Esophagus squamous epithelium (tissue), 5 donors: ENCODE data around the gene FRMD1. TPM values are rescaled to one million over a fixed set of nuclear protein-coding genes. Genes with fewer than 3 reads are reported as not detected.

Experiments
- DNase-seq: peaks from one replicate; lab custom pipeline; 2025; lab: John Stamatoyannopoulos, UW
- H3K27ac ChIP-seq, 4 donors: fragments of 200-600 bp; sonication (generic); one replicate each; pipeline ENCODE4 v1.5.1; 2016 to 2019; ENCODE audit warnings: mild to moderate bottlenecking in 1 of 4
- H3K27me3 ChIP-seq, 4 donors: fragments of 200-600 bp; sonication (generic); 1 replicate in 3 of 4; 2 replicates in 1 of 4; pipeline versions ENCODE4 v1.5.1 to v1.6.0; 2017 to 2021; ENCODE audit warnings: antibody characterized with exemption in 1 of 4
- H3K36me3 ChIP-seq, 3 donors: fragments of 200-600 bp; sonication (generic); one replicate each; pipeline ENCODE4 v1.5.1; 2016 to 2019
- H3K4me1 ChIP-seq, 3 donors: fragments of 200-600 bp; sonication (generic); one replicate each; pipeline ENCODE4 v1.5.1; 2017 to 2019
- H3K4me3 ChIP-seq, 4 donors: fragments of 200-600 bp; sonication (generic); 1 replicate in 3 of 4; 2 replicates in 1 of 4; pipeline ENCODE4 v1.5.1; 2016 to 2019; ENCODE audit warnings: mild to moderate bottlenecking in 2 of 4, moderate library complexity in 1 of 4
- H3K9me3 ChIP-seq, 3 donors: fragments of 200-600 bp; sonication (generic); one replicate each; pipeline ENCODE4 v1.5.1; 2016 to 2019
- POLR2A ChIP-seq, 4 donors: fragments of 450-650 bp; IDR thresholded peaks; one replicate each; pipeline ENCODE4 v1.6.1; 2017; ENCODE audit warnings: antibody characterized with exemption in 4 of 4, mild to moderate bottlenecking in 4 of 4, moderate library complexity in 3 of 4
- WGBS, 2 donors: methylation state at CpG; one replicate each; pipeline ENCODE4 v1.1.5; 2018; 5-methylcytosine and 5-hydroxymethylcytosine counted together
- intact Hi-C: fragments of 100-400 bp; cut with DNase I; formaldehyde crosslinking; loops from one replicate; pipeline ENCODE4 v1.15.0; 2022
- total RNA-seq, 4 donors: library from RNA; depleted of rRNA; stranded (reverse); fragments of >200 nt; gene quantifications; one replicate each; pipeline ENCODE4 v1.1.0, GENCODE V29; 2016
- TF ChIP-seq, protein P1 (sequence below), 6 experiments: fragments of 450-650 bp in 4 of 6; fragments of 200-600 bp in 2 of 6; sonication (generic) in 2 of 6; IDR thresholded peaks; one replicate each; pipeline ENCODE4 v1.5.1; 2016 to 2019; ENCODE audit warnings: antibody characterized with exemption in 6 of 6, mild to moderate bottlenecking in 4 of 6, moderate library complexity in 4 of 6
- donor health status: DM: yes; HTN: yes; CAD: no.

The FRMD1 gene
- total RNA-seq, 4 donors from 2014 or later: 0.13 to 0.19 TPM; not detected in 2

DNA sequence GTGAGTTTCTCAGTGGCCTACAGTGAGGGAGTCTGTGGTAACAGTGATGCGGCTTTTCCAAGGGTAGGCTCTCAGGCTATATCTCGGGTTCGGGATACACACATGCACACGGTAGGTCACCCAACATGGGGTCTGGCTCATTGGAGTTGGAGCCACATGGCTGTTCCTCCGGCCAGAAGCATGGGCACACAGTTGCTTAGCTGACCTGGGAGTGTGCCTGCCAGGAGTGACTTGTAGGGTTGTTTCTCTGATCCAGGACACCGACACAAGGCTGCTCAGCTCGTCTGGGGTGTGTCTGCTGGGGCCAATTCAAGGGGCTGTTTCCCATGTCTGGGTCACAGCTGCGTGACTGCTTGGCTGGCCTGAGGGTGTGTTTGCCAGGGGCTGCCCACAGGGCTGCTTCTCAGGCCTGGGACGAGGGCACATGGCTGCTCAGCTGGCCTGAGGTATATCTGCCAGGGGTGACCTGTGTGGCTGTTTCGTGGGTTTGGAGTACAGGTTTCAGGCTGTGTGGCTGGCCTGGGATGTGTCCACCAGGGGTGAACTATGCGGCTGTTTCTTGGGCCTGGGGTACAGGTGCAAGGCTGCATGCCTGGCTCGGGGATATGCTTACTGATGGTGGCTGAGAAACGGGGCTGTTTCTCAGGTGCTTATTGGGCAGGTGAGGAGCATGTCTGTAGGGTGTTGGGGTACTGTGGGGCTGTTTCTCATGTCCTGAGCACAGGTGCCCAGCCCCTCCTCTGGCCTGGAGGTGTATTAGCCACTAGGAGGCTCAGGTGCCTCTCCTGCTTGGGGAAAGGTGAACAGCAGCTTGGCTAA, 66.4 kb downstream of the FRMD1 start:
- DNase-seq: no peak
- no peaks in the 10 kb centered on the region for H3K36me3 ChIP-seq
- no peak overlapping the region for H3K27ac ChIP-seq
- 89 to 100% methylated on average over 3 to 5 of the region's 13 CpGs for WGBS, 2 donors
- peaks cover 0 to 21% (median 6%) of the 10 kb centered on the region in 3 donors for H3K4me1 ChIP-seq
- TF ChIP-seq, protein P1, sequence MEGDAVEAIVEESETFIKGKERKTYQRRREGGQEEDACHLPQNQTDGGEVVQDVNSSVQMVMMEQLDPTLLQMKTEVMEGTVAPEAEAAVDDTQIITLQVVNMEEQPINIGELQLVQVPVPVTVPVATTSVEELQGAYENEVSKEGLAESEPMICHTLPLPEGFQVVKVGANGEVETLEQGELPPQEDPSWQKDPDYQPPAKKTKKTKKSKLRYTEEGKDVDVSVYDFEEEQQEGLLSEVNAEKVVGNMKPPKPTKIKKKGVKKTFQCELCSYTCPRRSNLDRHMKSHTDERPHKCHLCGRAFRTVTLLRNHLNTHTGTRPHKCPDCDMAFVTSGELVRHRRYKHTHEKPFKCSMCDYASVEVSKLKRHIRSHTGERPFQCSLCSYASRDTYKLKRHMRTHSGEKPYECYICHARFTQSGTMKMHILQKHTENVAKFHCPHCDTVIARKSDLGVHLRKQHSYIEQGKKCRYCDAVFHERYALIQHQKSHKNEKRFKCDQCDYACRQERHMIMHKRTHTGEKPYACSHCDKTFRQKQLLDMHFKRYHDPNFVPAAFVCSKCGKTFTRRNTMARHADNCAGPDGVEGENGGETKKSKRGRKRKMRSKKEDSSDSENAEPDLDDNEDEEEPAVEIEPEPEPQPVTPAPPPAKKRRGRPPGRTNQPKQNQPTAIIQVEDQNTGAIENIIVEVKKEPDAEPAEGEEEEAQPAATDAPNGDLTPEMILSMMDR (IDR thresholded peaks at IDR 0.05): no peak
- TF ChIP-seq POLR2A (IDR thresholded peaks at IDR 0.05): no peak
- peaks cover 0 to 23% (median 18%) of the 10 kb centered on the region in 3 donors for H3K9me3 ChIP-seq
- peaks cover 0 to 15% (median 0%) of the 10 kb centered on the region in 4 donors for H3K27me3 ChIP-seq
- intact Hi-C loops: no loop called here
- no peak overlapping the region for H3K4me3 ChIP-seq

DNA sequence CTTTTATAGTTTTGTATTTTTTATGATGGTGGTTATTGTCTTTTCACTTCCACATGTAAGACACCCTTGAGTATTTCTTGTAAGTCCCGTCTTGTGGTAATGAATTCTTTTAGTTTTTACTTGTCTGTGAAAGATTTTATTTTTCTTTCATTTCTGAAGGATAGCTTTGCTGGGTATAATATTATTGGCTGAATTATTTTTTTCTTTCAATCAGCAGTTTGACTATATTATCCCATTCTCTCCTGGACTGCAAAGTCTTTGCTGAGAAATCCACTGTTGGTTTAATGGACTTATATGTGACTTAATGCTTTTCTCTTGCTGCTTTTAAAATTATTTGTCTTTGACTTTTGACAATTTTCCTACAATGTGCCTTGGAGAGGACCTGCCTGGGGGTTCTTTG, 67.7 kb downstream of the FRMD1 start:
- H3K4me3 ChIP-seq: no peak overlapping the region
- peaks cover 0 to 17% (median 5%) of the 10 kb centered on the region in 3 donors for H3K4me1 ChIP-seq
- intact Hi-C loops: no loop called here
- peaks cover 0 to 23% (median 18%) of the 10 kb centered on the region in 3 donors for H3K9me3 ChIP-seq
- WGBS, 2 donors: 87 to 89% methylated on average over 1 of the region's 1 CpG
- H3K36me3 ChIP-seq: no peaks in the 10 kb centered on the region
- no peak for TF ChIP-seq POLR2A (IDR thresholded peaks at IDR 0.05)
- TF ChIP-seq, protein P1 (IDR thresholded peaks at IDR 0.05): no peak
- peaks cover 0 to 4% (median 0%) of the 10 kb centered on the region in 4 donors for H3K27me3 ChIP-seq
- no peak for DNase-seq
- no peak overlapping the region for H3K27ac ChIP-seq

DNA sequence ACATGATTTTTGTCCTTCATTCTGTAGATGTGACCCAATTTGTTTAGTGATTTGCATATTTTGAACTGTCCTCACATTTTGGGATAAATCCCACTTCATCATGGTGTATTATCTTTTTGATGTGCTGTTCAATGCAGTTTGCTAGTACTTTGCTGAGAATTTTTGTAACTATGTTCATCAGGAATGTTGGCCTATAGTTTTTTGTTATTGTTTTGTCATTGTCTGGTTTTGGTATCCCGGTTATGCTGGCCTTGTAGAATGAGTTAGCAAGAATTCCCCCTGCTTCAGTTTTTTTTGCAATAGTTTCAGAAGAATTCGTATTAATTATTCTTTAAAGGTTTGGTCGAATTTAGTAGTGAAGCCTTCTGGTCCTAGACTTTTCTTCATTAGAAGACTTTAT, 69.7 kb downstream of the FRMD1 start:
- H3K9me3 ChIP-seq: peaks cover 0 to 23% (median 18%) of the 10 kb centered on the region in 3 donors
- 82 to 86% methylated on average over 3 of the region's 3 CpGs for WGBS, 2 donors
- DNase-seq: no peak
- H3K36me3 ChIP-seq: no peaks in the 10 kb centered on the region
- no peaks in the 10 kb centered on the region for H3K27me3 ChIP-seq
- intact Hi-C loops: no loop called here
- peaks cover 0 to 12% (median 5%) of the 10 kb centered on the region in 3 donors for H3K4me1 ChIP-seq
- TF ChIP-seq, protein P1 (IDR thresholded peaks at IDR 0.05): no peak
- no peak for TF ChIP-seq POLR2A (IDR thresholded peaks at IDR 0.05)
- no peak overlapping the region for H3K4me3 ChIP-seq
- H3K27ac ChIP-seq: no peak overlapping the region

DNA sequence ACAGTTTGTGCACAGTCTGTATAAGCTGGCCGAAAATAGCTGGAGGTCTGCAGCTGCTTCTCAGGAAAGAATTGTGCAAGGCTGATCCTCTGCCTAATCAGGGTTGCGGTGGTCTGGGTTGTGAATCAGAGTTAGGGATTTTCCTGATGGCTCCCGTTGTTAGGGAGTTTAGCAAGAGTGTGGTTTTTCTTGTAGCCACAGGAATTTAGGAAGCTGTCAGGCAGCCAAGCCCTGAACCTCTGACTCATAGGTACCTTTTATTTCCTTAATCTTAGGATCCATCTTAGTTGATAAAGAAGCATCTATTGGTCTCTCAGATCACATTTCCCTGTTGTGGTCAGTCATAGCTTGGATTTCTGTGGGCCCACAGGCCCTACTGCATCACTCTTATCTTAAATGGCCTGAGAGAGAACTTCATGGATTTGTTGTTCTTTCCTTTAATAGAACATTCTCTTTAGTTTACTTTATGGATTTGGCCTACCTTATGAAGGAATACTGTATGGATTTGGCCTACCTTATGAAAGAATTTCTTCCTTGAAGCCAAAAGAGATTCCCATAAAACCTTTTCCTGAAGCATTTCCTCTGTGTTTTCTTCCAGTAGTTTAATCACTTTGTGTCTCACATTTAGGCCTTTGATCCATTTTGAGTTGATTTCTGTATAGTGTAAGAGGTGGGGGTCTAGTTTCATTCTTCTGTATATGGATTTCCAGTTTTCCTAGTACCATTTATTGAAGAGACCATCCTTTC, 71.2 kb downstream of the FRMD1 start:
- no peak overlapping the region for H3K4me3 ChIP-seq
- 19 to 33% methylated on average over 3 of the region's 3 CpGs for WGBS, 2 donors
- TF ChIP-seq, protein P1 (IDR thresholded peaks at IDR 0.05): no peak
- TF ChIP-seq POLR2A (IDR thresholded peaks at IDR 0.05): no peak
- H3K36me3 ChIP-seq: no peaks in the 10 kb centered on the region
- no peak for DNase-seq
- intact Hi-C loops: no loop called here
- peaks cover 0 to 12% (median 5%) of the 10 kb centered on the region in 3 donors for H3K4me1 ChIP-seq
- peaks cover 0 to 23% (median 18%) of the 10 kb centered on the region in 3 donors for H3K9me3 ChIP-seq
- peaks cover 0 to 6% (median 0%) of the 10 kb centered on the region in 4 donors for H3K27me3 ChIP-seq
- H3K27ac ChIP-seq: peak overlapping the region in 1 of 4 donors; percentile 25
